ENCODE measurements around the gene C13orf46. TPM values are rescaled to one million over a fixed set of nuclear protein-coding genes. Genes with fewer than 3 reads are reported as not detected.

C13orf46 gene
- total RNA-seq, 3 donors from 2014 or later = 1.1 to 1.5 (median 1.4) TPM

DNA sequence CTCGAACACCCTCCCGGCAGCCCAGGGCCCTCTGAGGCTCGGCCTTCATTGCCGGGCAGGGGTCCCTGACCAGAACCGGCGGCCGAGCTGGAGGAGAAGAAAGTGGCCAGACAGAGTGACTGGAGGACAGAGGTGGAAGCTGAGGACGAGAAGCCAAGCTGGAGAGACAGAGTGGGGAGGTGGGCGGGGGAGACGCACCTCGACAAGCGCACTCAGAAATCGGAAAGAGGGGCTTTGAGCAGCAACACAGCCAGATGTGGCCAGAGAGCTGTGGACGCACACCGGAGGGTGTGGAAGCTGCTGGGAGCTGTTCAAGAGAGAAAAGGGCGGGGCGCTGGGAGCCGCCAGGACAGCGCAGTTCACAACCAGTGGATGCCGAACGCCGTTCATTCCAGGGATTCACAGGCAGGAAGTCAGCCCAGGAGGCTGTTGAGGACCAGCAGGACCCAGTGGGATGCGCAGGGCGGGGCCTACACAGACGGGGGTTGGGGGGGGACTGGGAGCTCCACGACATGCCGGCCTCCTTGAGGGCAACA is 28.2 kb upstream of the C13orf46 start:
- Mint-ChIP-seq H3K27me3 (ENCODE audit: low read depth) (no peaks in the 10 kb centered on the region), H3K4me3 (no peak overlapping the region), H3K9me3 (no peaks in the 10 kb centered on the region), H3K36me3 (ENCODE audit: insufficient read depth) (peaks cover 26% of the 10 kb centered on the region), H3K4me1 (ENCODE audit: low read depth) (peaks cover 1% of the 10 kb centered on the region)
- no peak for DNase-seq
- no peak for ATAC-seq

DNA sequence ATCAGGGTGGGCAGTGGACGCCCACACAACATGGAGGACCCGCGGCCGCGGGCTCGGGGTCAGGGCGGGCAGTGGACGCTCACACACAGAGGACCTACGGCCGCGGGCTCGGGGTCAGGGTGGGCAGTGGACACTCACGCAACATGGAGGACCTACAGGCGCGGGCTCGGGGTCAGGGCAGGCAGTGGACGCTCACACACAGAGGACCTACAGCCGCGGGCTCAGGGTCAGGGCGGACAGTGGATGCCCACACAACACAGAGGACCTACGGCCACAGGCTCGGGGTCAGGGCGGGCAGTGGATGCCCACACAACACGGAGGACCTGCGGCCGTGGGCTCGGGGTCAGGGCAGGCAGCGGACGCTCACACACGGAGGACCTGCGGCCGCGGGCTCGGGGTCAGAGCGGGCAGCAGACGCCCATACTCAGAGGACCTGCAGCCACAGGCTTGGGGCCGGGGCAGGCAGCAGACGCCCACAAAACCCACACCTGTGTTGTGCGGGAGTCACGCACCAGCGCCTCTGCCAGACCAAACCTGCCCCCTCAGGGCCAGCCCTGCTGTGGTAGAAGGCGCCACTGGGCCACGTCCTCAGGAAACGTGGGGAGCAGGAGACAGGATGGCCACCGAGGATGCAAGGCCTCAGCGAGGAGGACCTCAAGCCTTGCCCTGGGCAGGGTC is 27.6 kb upstream of the C13orf46 start:
- Mint-ChIP-seq H3K9me3 (no peaks in the 10 kb centered on the region), H3K27me3 (ENCODE audit: low read depth) (no peaks in the 10 kb centered on the region), H3K4me1 (ENCODE audit: low read depth) (peaks cover 1% of the 10 kb centered on the region), H3K36me3 (ENCODE audit: insufficient read depth) (peaks cover 26% of the 10 kb centered on the region), H3K4me3 (no peak overlapping the region)
- DNase-seq (no peak), ATAC-seq (no peak)

DNA sequence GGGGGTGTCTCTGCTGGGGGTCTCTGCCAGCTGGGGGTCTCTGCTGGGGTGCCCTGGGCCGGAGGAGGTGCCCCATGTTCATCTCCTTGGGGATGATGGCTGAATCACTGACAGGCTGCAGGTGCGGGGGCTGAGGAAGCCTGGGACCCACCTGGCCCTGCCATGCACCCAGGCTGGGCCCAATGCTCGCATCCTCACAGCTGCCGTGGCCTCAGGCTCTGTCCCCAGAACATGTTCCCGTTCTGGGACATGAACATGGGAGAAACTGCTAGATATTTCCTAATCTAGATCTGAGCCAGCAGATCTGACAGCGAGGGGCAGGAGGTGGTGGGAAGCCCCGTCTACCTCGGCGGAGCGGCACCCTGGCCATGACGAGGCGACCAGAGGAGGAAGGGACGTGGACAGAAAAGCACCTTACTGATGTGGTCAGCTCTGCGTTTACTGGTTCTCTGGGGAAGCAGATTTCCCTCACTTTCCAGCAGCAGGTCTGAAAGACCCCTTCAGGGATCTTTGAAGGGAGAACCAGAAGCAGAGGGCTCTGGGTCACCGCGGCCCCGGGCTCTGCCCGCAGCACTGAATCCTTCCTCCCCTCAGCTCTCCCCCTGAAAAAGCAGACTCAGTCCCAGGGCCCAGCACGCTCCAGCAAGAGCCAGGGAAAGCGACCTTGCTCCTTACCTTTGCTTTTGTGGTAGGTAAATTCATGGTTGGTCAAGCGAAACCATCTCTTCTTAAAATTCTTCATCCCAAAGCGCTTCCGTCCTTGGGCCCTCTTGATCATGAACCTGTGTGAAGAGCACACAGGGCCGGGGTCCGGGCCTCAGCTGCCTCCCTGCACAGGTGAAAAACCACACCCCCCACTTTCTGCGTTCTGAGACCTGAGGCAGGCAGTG is 26.5 kb upstream of the C13orf46 start:
- Mint-ChIP-seq H3K4me1 (ENCODE audit: low read depth) (peaks cover 1% of the 10 kb centered on the region), H3K4me3 (no peak overlapping the region), H3K9me3 (no peaks in the 10 kb centered on the region), H3K27me3 (ENCODE audit: low read depth) (no peaks in the 10 kb centered on the region), H3K36me3 (ENCODE audit: insufficient read depth) (peaks cover 26% of the 10 kb centered on the region)
- no peak for DNase-seq
- ATAC-seq = no peak

DNA sequence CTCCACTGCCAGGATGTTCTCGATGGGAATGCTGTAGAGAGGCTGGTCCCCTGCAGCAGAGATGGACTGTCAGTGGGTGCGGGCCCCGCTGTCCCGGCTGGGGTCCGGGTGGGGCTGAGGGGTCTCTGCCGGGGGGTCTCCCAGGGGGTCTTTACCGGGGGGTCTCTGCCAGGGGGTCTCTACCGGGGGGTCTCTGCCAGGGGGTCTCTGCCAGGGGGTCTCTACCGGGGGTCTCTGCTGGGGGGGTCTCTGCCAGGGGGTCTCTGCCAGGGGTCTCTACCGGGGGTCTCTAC is 25.7 kb upstream of the C13orf46 start:
- DNase-seq = no peak
- H3K36me3 Mint-ChIP-seq (ENCODE audit: insufficient read depth) = peaks cover 21% of the 10 kb centered on the region
- ATAC-seq = no peak
- no peaks in the 10 kb centered on the region for H3K9me3 Mint-ChIP-seq
- H3K4me1 Mint-ChIP-seq (ENCODE audit: low read depth) = peaks cover 1% of the 10 kb centered on the region
- H3K4me3 Mint-ChIP-seq = no peak overlapping the region
- no peaks in the 10 kb centered on the region for H3K27me3 Mint-ChIP-seq (ENCODE audit: low read depth)

DNA sequence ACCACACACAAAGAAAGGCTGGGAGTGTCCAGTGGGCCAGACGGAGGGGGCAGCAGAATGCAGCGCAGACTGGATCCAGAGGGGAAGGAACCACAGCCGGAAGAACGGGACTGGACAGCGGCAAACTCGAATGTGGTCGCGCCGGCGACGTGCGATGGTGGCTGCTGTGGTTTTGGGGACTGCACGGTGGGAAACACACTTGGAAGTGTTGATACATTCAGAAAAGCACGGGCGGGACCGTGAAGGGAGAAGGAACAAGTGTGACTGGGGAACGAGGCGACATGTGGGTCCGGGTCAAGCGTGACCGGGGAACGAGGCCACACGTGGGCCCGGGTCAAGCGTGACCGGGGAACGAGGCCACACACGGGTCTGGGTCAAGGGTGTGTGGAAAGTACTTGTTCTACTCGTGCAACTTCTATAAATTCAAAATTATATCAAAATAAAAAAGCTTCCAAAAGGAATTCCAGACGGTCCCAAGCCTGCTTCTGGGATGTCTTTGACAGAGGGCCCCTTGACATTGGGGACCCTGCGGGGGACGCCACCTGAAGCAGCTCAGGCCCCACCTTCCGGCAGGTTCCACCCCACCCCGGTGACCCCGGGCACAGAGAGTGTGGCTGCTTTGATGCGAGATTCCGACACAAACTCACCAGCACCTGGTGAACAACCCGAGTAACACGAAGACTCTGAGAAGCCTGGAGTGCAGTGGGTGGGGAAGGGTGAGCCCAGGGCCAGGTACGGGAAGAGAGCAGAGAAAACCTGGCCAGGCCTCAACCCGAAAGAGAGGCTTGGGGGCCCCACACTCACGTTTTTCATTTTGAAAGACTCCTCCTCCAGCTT is 25.1 kb upstream of the C13orf46 start:
- peaks cover 1% of the 10 kb centered on the region for H3K4me1 Mint-ChIP-seq (ENCODE audit: low read depth)
- H3K9me3 Mint-ChIP-seq = no peaks in the 10 kb centered on the region
- DNase-seq (no peak), ATAC-seq (no peak)
- H3K27me3 Mint-ChIP-seq (ENCODE audit: low read depth) = no peaks in the 10 kb centered on the region
- H3K4me3 Mint-ChIP-seq = no peak overlapping the region
- peaks cover 21% of the 10 kb centered on the region for H3K36me3 Mint-ChIP-seq (ENCODE audit: insufficient read depth)

DNA sequence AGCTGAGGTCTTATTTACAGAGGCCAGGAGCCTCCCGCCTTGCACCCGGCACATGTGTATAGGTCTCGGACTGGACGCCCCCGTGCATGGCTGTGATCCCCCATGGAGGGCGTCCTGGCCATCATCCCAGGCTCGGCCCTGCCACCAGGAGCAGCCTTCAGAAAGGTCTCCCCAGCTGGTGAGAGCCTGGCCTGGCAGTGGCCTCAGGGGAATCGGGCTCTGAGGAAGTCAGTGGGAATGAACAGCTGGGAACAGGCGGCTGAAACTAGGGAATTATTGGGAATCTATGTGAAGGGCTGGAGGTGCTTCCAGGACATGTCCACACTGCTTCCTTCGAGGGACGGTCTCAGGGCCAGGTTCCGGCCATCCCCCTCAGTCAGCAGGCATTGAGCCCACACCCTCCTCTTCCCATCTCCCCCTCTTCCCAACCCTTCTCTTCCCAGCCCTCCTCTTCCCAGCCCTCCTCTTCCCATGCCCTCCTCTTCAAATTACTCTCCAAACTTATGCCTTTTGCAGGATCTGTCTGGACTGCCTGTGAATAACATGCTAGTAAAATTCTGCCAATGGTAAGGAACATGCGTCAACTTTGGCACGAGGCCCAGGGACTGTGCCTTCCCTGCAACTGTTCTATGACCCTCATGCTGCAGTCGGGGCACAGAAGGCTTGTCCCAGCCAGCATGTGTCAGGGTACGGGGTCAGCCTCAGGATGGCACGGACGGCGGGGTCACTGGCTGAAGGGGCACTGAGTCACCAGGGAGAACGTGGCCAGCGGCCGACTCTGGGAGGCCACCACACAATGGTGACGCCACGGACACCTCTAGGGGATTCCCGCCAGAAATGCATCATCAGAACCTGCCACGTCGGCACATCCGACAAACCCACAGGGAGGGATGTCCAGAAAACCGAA is 24.2 kb upstream of the C13orf46 start:
- ATAC-seq (no peak), DNase-seq (no peak)
- peaks cover 1% of the 10 kb centered on the region for H3K4me1 Mint-ChIP-seq (ENCODE audit: low read depth)
- H3K36me3 Mint-ChIP-seq (ENCODE audit: insufficient read depth) = peaks cover 21% of the 10 kb centered on the region
- no peaks in the 10 kb centered on the region for H3K27me3 Mint-ChIP-seq (ENCODE audit: low read depth)
- no peaks in the 10 kb centered on the region for H3K9me3 Mint-ChIP-seq
- H3K4me3 Mint-ChIP-seq = no peak overlapping the region

DNA sequence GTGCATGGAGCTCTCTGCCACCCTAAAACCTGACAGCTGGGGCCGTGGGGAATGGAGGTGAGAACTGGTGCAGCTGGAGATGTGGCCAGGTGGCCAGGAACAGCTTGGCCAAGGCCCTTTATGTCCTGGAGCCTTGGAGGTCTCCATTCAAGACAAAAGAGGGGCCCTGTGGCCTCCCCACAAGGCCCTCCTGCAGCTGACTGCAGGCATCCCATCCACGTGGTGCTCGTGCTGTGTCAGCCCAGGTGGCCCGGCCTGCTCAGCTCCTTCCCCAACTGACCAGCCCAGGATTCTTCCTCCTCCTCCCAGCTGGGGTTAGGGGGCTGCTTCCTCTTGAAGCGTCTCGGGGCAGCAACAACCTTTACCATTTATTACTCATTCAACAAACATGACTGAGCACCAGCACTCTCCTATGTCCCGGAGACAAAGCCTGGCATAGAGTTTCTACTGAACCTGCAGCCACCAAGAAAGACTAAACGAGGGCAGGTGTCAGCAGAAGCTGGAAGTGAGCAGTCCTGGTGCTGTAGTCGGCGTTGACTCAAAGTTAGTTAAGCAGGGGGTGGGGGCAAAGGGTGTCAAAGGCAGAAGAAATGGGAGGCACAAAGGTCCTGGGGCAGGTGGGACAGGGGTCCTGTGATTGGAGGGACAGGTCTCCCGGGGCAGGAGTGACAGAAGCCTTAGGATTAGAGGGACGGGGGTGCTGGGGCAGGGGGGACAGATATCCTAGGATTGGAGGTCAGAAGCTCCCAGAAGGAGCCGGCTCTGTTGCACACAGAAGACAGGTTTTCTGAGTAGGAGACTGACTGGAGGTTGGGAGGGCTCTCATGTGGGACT is 23.3 kb upstream of the C13orf46 start:
- peaks cover 1% of the 10 kb centered on the region for H3K4me1 Mint-ChIP-seq (ENCODE audit: low read depth)
- no peak for DNase-seq
- H3K36me3 Mint-ChIP-seq (ENCODE audit: insufficient read depth) = peaks cover 30% of the 10 kb centered on the region
- no peaks in the 10 kb centered on the region for H3K9me3 Mint-ChIP-seq
- no peaks in the 10 kb centered on the region for H3K27me3 Mint-ChIP-seq (ENCODE audit: low read depth)
- ATAC-seq = no peak
- no peak overlapping the region for H3K4me3 Mint-ChIP-seq

DNA sequence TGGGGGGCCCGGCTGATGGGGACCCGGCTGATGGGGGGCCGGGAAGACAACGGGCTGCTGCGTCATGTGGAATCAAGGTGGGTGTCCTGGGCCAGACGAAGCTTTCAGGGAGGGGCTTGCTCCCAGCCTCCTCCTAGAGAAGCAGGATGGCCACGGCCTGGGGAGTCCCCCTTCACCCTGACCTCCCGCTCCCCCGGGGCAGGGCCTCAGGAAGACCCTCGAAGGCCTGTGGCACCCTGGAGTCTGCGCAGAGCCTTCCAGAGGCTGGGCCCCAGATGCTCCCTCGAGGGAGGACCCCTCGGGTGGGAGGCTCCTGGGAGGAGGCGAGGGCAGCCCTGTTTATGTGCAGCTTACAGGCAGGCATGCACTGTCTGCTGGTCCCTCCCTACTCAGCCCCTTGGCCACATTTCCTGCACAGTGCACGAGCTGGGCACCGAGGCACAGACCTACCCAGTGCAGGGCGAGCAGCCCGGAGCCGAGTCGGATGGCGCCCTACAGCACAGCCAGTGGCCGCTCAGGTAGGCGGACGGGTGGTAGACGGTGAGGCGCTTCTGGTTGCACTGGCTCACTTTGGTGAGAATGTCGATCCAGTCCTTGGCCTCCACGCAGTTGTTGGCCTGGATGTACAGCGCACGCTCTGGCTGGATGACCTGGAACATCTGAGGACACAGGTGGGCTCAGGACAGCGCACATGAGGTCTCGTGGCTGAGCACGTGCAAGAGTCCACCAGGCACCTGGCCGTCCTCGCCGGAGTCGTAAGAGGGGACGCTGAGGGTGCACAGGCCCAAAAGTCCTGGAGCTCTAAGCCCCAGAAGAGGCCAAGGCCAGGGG is 22.4 kb upstream of the C13orf46 start:
- Mint-ChIP-seq H3K4me3 (no peak overlapping the region), H3K27me3 (ENCODE audit: low read depth) (no peaks in the 10 kb centered on the region), H3K4me1 (ENCODE audit: low read depth) (peaks cover 3% of the 10 kb centered on the region), H3K36me3 (ENCODE audit: insufficient read depth) (peaks cover 35% of the 10 kb centered on the region), H3K9me3 (no peaks in the 10 kb centered on the region)
- DNase-seq = no peak
- ATAC-seq = no peak

DNA sequence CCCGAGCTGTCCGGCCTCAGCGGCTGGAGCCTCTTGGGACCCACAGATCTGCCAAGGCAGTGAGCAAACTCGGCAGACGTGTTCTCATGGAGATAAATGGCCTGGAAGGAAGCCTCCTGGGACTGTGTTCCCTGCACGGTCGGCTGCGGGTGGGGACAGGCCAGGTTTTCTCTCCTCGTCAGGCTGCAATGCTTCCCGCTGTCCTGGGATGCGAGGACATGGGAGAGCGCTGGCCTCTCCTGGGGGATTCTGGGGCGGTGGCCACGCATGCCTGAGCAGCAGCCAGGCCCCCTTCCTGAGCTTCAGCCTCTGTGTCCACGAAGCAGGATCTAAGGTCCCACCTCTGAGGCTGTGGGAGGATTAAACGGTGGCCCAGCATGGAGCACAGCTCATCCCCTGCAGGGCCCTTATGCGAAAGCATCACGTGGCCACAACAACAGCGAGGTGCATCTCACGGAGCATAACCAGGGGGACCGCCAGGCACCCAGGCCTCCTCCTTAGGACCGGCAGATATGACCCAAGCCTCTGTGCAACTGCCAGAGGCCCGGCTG is 21.2 kb upstream of the C13orf46 start:
- H3K4me3 Mint-ChIP-seq = no peak overlapping the region
- H3K9me3 Mint-ChIP-seq = no peaks in the 10 kb centered on the region
- DNase-seq = no peak
- peaks cover 4% of the 10 kb centered on the region for H3K4me1 Mint-ChIP-seq (ENCODE audit: low read depth)
- H3K27me3 Mint-ChIP-seq (ENCODE audit: low read depth) = no peaks in the 10 kb centered on the region
- peaks cover 36% of the 10 kb centered on the region for H3K36me3 Mint-ChIP-seq (ENCODE audit: insufficient read depth)
- ATAC-seq = no peak

DNA sequence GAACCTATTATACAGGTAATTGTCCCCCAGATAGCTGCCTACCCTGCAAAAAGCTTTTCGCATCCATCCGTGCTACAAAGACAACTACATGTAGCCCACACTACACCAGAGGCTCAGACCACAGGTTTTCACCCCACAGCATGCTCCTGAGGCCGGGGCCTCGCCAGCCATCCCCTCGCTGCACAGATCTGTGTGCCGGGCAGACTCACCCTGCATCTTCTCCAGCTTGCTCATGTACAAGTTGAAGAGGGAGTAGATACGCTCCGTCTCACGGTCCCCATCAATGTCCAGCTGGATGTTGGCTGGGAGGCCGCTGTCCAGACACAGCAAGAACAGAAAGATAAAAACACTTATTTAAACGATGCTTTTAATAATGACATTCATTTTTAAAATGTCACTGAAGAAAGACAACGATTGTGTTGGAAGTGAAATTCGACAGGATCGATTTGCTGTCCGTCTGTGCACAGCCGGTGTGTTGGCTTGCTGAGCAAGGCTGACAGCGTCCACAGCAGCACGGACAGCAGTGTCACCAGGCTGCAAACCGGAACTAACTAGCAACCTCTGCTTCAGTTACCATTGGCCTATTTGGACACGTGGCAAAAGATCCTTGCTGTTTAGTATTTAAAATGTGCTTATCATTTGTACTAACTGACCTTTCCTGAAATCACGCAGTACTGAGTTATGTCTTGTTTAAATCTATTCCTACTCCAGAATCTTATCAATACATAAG is 18.6 kb upstream of the C13orf46 start:
- peaks cover 5% of the 10 kb centered on the region for H3K4me1 Mint-ChIP-seq (ENCODE audit: low read depth)
- peaks cover 35% of the 10 kb centered on the region for H3K36me3 Mint-ChIP-seq (ENCODE audit: insufficient read depth)
- H3K9me3 Mint-ChIP-seq = no peaks in the 10 kb centered on the region
- DNase-seq (no peak), ATAC-seq (no peak)
- no peaks in the 10 kb centered on the region for H3K27me3 Mint-ChIP-seq (ENCODE audit: low read depth)
- no peak overlapping the region for H3K4me3 Mint-ChIP-seq

DNA sequence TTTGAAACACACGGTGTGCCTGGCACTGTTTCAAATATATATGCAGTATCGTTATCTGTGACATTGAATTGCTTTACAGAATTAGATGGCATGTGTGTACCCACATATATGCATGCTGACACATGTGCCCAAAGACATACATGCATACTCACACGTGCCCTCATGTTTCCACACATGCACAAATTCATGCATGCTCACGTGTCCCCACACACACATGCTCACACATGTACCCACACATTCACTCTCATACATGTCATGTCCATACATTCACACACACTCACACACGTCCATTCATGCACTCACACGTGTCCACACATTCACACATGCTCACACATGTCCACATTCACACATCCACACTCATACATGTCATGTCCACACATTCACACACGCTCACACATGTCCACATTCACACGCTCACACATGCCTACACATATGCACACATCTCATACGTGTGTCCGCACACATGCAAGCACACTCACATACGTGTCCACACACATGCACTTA is 17.9 kb upstream of the C13orf46 start:
- H3K4me1 Mint-ChIP-seq (ENCODE audit: low read depth) = peaks cover 5% of the 10 kb centered on the region
- no peaks in the 10 kb centered on the region for H3K27me3 Mint-ChIP-seq (ENCODE audit: low read depth)
- peaks cover 31% of the 10 kb centered on the region for H3K36me3 Mint-ChIP-seq (ENCODE audit: insufficient read depth)
- ATAC-seq = no peak
- no peak overlapping the region for H3K4me3 Mint-ChIP-seq
- no peak for DNase-seq
- no peaks in the 10 kb centered on the region for H3K9me3 Mint-ChIP-seq
